HL-60 (cell line): ENCODE data around the gene MYBPC2.

ENCODE experiments used
- DNase-seq, 2 experiments: peaks; one replicate each; pipeline ENCODE4 v3.0.0-alpha.2; 2010 to 2020; ENCODE audit warnings: low read depth in 1 of 2, low spot score in 1 of 2
- H3K27ac ChIP-seq: fragments of 250-450 bp; sonication (Bioruptor Pico); replicated peaks from 2 replicates; pipeline ENCODE4 v1.5.1; 2020; ENCODE audit warnings: mild to moderate bottlenecking, moderate library complexity
- H3K27me3 ChIP-seq: fragments of 250-450 bp; sonication (Bioruptor Pico); 2 replicates; pipeline ENCODE4 v1.5.1; 2021; ENCODE audit warnings: mild to moderate bottlenecking, moderate library complexity; ENCODE audit not compliant: insufficient read depth, poor library complexity, severe bottlenecking
- H3K4me3 ChIP-seq: replicated peaks from 2 replicates; pipeline ENCODE4 v1.5.1; 2011; ENCODE audit warnings: mild to moderate bottlenecking, control low read depth, low read length; ENCODE audit not compliant: insufficient read depth
- CTCF ChIP-seq: IDR thresholded peaks from one replicate; pipeline ENCODE4 v1.5.1; 2011; ENCODE audit warnings: low read length, control low read depth, inconsistent platforms; ENCODE audit not compliant: insufficient read depth
- GABPA ChIP-seq: IDR thresholded peaks from 2 replicates; pipeline ENCODE4 v1.6.1; 2012; ENCODE audit warnings: low read depth
- POLR2AphosphoS5 ChIP-seq: IDR thresholded peaks from 2 replicates; pipeline ENCODE4 v1.6.1; 2012; ENCODE audit warnings: low read depth
- REST ChIP-seq: IDR thresholded peaks from 2 replicates; pipeline ENCODE4 v1.6.1; 2012; ENCODE audit warnings: low read depth; ENCODE audit not compliant: insufficient replicate concordance
- SPI1 ChIP-seq: IDR thresholded peaks from 2 replicates; pipeline ENCODE4 v1.6.1; 2012; ENCODE audit warnings: low read depth, mild to moderate bottlenecking, borderline replicate concordance

The MYBPC2 gene

GRCh38 chr19:50500753-50501151, 68.1 kb downstream of the MYBPC2 start:
- Histone ChIP-seq H3K27me3 (no peaks in the 10 kb centered on the region), H3K27ac (no peak overlapping the region), H3K4me3 (no peak overlapping the region)
- no peak for DNase-seq
- TF ChIP-seq CTCF (no peak), REST (no peak), POLR2AphosphoS5 (no peak), GABPA (no peak), SPI1 (no peak)

GRCh38 chr19:50501186-50501567, 68.5 kb downstream of the MYBPC2 start:
- no peaks in the 10 kb centered on the region for H3K27me3 ChIP-seq
- H3K27ac ChIP-seq = no peak overlapping the region
- no peak for DNase-seq
- TF ChIP-seq CTCF (no peak), POLR2AphosphoS5 (no peak), SPI1 (no peak), REST (no peak), GABPA (no peak)
- H3K4me3 ChIP-seq = no peak overlapping the region

GRCh38 chr19:50501568-50502475, 69.1 kb downstream of the MYBPC2 start:
- Histone ChIP-seq H3K4me3 (no peak overlapping the region), H3K27ac (no peak overlapping the region), H3K27me3 (no peaks in the 10 kb centered on the region)
- no peak for DNase-seq
- TF ChIP-seq GABPA = no peak
- no peak for TF ChIP-seq CTCF
- TF ChIP-seq SPI1 = no peak
- TF ChIP-seq POLR2AphosphoS5 = no peak
- no peak for TF ChIP-seq REST
